ENCODE data around the gene CYP51A1. TPM values are rescaled to one million over a fixed set of nuclear protein-coding genes. Genes with fewer than 3 reads are reported as not detected.

The CYP51A1 gene
- polyA plus RNA-seq, 1 donor (not counting 4 experiments of a cell fraction or from before 2014, with no cell fraction given): 55.1 TPM

DNA sequence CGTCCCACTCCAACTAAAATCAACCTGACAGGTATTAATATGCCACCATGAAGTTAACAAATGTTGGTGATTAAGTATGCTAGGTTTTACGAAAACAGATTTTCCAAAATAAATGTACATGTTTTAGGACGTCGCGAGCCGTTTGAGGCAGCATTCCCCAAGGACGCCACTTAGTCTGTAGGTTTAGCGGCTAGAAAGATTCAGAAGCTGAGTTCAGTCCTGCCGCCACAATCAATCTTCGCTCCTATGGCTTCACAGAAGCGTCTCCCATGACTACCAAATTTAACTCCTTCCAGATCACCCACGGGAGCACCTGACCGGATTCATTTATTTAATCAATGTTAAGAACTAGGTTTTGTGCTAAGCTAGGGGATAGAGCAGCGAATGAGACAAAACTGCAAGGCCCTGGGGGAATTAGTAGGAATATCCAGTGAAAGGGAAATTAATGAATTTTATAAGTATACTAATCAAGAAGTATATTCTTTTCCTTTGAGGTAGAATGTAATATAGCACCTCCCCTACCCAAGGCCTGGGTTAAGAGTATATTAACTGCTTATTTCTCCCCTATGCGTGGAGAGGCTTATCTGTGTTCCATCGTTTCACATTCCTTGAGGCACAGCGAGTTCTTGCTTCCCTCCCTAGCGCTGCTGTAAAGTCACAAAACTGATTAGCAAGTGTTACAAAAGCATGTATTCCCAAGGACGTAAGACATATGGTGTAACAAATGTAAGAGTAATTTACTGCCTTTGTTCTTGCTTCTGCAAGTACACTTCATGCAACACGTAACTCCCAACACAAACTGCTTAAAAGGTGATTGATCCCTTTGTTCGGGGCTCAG, 994 bp upstream of the CYP51A1 start:
- peaks cover 11% of the 10 kb centered on the region for H3K4me1 ChIP-seq (ENCODE audit: control insufficient read depth, extremely low read depth, insufficient read depth, low read length)
- no peaks in the 10 kb centered on the region for H3K9me1 ChIP-seq (ENCODE audit: control insufficient read depth, extremely low read depth, insufficient read depth, low read length)
- no peak for DNase-seq (ENCODE audit: low read depth, low spot score)
- peaks cover 4 to 5% of the 10 kb centered on the region in 2 experiments for H3K36me3 ChIP-seq (ENCODE audit: control insufficient read depth in 2 of 2, extremely low read depth in 1 of 2, insufficient read depth in 2 of 2, low read length in 2 of 2)
- H3K79me2 ChIP-seq (ENCODE audit: control insufficient read depth, insufficient read depth, low read length): peaks cover 41% of the 10 kb centered on the region
- no peaks in the 10 kb centered on the region for H3K9me3 ChIP-seq (ENCODE audit: control insufficient read depth, low read depth, low read length)
- peak overlapping the region; percentile 97 for H3K9ac ChIP-seq (ENCODE audit: control insufficient read depth, extremely low read depth, insufficient read depth, low read length)
- no peak for TF ChIP-seq EZH2 (IDR thresholded peaks at IDR 0.05; ENCODE audit: low read length)
- TF ChIP-seq, protein P1, sequence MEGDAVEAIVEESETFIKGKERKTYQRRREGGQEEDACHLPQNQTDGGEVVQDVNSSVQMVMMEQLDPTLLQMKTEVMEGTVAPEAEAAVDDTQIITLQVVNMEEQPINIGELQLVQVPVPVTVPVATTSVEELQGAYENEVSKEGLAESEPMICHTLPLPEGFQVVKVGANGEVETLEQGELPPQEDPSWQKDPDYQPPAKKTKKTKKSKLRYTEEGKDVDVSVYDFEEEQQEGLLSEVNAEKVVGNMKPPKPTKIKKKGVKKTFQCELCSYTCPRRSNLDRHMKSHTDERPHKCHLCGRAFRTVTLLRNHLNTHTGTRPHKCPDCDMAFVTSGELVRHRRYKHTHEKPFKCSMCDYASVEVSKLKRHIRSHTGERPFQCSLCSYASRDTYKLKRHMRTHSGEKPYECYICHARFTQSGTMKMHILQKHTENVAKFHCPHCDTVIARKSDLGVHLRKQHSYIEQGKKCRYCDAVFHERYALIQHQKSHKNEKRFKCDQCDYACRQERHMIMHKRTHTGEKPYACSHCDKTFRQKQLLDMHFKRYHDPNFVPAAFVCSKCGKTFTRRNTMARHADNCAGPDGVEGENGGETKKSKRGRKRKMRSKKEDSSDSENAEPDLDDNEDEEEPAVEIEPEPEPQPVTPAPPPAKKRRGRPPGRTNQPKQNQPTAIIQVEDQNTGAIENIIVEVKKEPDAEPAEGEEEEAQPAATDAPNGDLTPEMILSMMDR (optimal IDR thresholded peaks at IDR 0.05 in 1 of 3, IDR thresholded peaks at IDR 0.05 in 1 of 3, conservative IDR thresholded peaks at IDR 0.05 in 1 of 3; ENCODE audit: extremely low read depth in 1 of 3, insufficient read depth in 2 of 3, low read length in 3 of 3): no peak
- H3K4me3 ChIP-seq (ENCODE audit: control insufficient read depth in 2 of 3, extremely low read depth in 1 of 3, insufficient read depth in 2 of 3, low read depth in 1 of 3, low read length in 3 of 3): peak overlapping the region; percentile 89 to 96 (median 89)
- H4K20me1 ChIP-seq (ENCODE audit: control insufficient read depth, extremely low read depth, insufficient read depth, low read length): peaks cover 11% of the 10 kb centered on the region
- H3K27me3 ChIP-seq (ENCODE audit: control insufficient read depth, extremely low read depth, insufficient read depth, low read length): no peaks in the 10 kb centered on the region
- peak overlapping the region; percentile 86 for H3K4me2 ChIP-seq (ENCODE audit: control insufficient read depth, extremely low read depth, insufficient read depth, low read depth, low read length)
- dilution Hi-C loops (cut with MboI; ENCODE audit: extremely low pct_ligation_motif_present, low sequenced_read_pairs): no loop called here
- H2AFZ ChIP-seq (ENCODE audit: control insufficient read depth, low read length): peak overlapping the region; percentile 97
- FAIRE-seq: peak; percentile 57
- H3K27ac ChIP-seq (ENCODE audit: control insufficient read depth, insufficient read depth, low read length): peak overlapping the region; percentile 98

DNA sequence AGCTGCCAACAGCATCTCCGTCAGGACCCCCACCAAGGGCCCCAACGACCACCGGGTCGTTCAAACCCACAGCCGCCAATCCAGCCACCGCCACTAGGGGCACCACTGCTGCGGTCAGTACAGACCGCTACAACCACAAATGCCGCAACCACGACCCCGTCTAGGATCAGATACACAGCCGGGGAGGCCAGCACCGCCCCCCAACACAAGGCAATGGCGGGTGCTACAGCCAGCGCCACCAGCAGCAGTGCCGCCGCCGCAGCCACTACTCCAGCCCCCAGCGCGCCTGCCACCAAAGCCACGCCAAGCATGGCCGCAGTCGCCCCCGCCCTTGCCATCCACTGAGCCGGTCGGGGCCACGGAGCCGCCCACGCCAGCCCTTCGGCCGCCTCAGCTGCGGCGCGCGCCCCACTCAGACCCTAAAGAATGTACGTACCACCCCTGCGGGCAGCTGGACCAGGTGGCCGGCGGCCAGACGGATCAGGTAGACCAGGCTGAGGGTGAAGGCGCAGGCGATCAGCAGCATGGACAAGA, 473 bp downstream of the CYP51A1 start:
- H3K9me3 ChIP-seq (ENCODE audit: control insufficient read depth, low read depth, low read length): no peaks in the 10 kb centered on the region
- H3K9me1 ChIP-seq (ENCODE audit: control insufficient read depth, extremely low read depth, insufficient read depth, low read length): no peaks in the 10 kb centered on the region
- DNase-seq (ENCODE audit: low read depth, low spot score) (no peak), FAIRE-seq (no peak)
- peak overlapping the region; percentile 97 for H2AFZ ChIP-seq (ENCODE audit: control insufficient read depth, low read length)
- peaks cover 54% of the 10 kb centered on the region for H3K79me2 ChIP-seq (ENCODE audit: control insufficient read depth, insufficient read depth, low read length)
- no peaks in the 10 kb centered on the region for H3K27me3 ChIP-seq (ENCODE audit: control insufficient read depth, extremely low read depth, insufficient read depth, low read length)
- H3K4me1 ChIP-seq (ENCODE audit: control insufficient read depth, extremely low read depth, insufficient read depth, low read length): peaks cover 11% of the 10 kb centered on the region
- dilution Hi-C loops (cut with MboI; ENCODE audit: extremely low pct_ligation_motif_present, low sequenced_read_pairs): no loop called here
- H3K36me3 ChIP-seq (ENCODE audit: control insufficient read depth in 2 of 2, extremely low read depth in 1 of 2, insufficient read depth in 2 of 2, low read length in 2 of 2): peaks cover 9% of the 10 kb centered on the region in 2 experiments
- peak overlapping the region; percentile 97 for H3K9ac ChIP-seq (ENCODE audit: control insufficient read depth, extremely low read depth, insufficient read depth, low read length)
- peak overlapping the region; percentile 93 for H3K4me2 ChIP-seq (ENCODE audit: control insufficient read depth, extremely low read depth, insufficient read depth, low read depth, low read length)
- H3K4me3 ChIP-seq (ENCODE audit: control insufficient read depth in 2 of 3, extremely low read depth in 1 of 3, insufficient read depth in 2 of 3, low read depth in 1 of 3, low read length in 3 of 3): peak overlapping the region; percentile 89 to 96 (median 89)
- TF ChIP-seq, protein P1 (optimal IDR thresholded peaks at IDR 0.05 in 1 of 3, IDR thresholded peaks at IDR 0.05 in 1 of 3, conservative IDR thresholded peaks at IDR 0.05 in 1 of 3; ENCODE audit: extremely low read depth in 1 of 3, insufficient read depth in 2 of 3, low read length in 3 of 3): peak; percentile 66 to 83 (median 80)
- TF ChIP-seq EZH2 (IDR thresholded peaks at IDR 0.05; ENCODE audit: low read length): no peak
- peaks cover 11% of the 10 kb centered on the region for H4K20me1 ChIP-seq (ENCODE audit: control insufficient read depth, extremely low read depth, insufficient read depth, low read length)
- peak overlapping the region; percentile 98 for H3K27ac ChIP-seq (ENCODE audit: control insufficient read depth, insufficient read depth, low read length)

Data from keratinocyte (primary cell).